SU-DHL-6 (cell line): Measurements from ENCODE around the gene PMP22.

Source experiments
- H2AFZ ChIP-seq: fragments of 200-600 bp; sonication (generic); 2 replicates; pipeline ENCODE4 v1.6.1; 2014; ENCODE audit warnings: low read depth, mild to moderate bottlenecking, moderate library complexity, mixed read lengths, antibody characterized with exemption, low read length; ENCODE audit not compliant: severe bottlenecking
- H3F3A ChIP-seq: fragments of 200-600 bp; shearing (Covaris generic); 2 replicates; pipeline ENCODE4 v1.6.0; 2016; ENCODE audit warnings: antibody characterized with exemption, mild to moderate bottlenecking; ENCODE audit not compliant: insufficient read depth
- H3K27ac ChIP-seq: fragments of 200-600 bp; sonication (generic); 2 replicates; pipeline ENCODE4 v1.5.1; 2016; ENCODE audit warnings: low read depth, mild to moderate bottlenecking, low read length, moderate library complexity, mixed read lengths
- H3K27me3 ChIP-seq: fragments of 200-600 bp; sonication (generic), shearing (Covaris generic); 2 replicates; pipeline ENCODE4 v1.6.0; 2014; ENCODE audit warnings: mild to moderate bottlenecking, low read length
- H3K36me3 ChIP-seq: fragments of 200-600 bp; sonication (generic); 2 replicates; pipeline ENCODE4 v1.6.1; 2014; ENCODE audit warnings: mild to moderate bottlenecking, low read length, mixed read lengths
- H3K4me2 ChIP-seq: fragments of 300-600, 200-600 bp; shearing (Covaris generic), sonication (generic); 2 replicates; pipeline ENCODE4 v1.6.0; 2014; ENCODE audit warnings: low read length, low read depth, mild to moderate bottlenecking; ENCODE audit not compliant: poor library complexity, severe bottlenecking
- H3K4me3 ChIP-seq: fragments of 200-600 bp; sonication (generic); 2 replicates; pipeline ENCODE4 v1.5.1; 2014; ENCODE audit warnings: antibody characterized with exemption, low read length, mild to moderate bottlenecking, mixed read lengths; ENCODE audit not compliant: insufficient read depth, poor library complexity, severe bottlenecking
- H3K79me2 ChIP-seq: fragments of 200-600 bp; sonication (generic); 2 replicates; pipeline ENCODE4 v1.6.1; 2014; ENCODE audit warnings: mild to moderate bottlenecking, low read length, moderate library complexity; ENCODE audit not compliant: insufficient read depth
- H3K9ac ChIP-seq: fragments of 200-600 bp; sonication (generic); 2 replicates; pipeline ENCODE4 v1.7.0; 2014; ENCODE audit warnings: mild to moderate bottlenecking, low read length
- H3K9me2 ChIP-seq: fragments of 200-600 bp; sonication (generic); replicated peaks from 2 replicates; pipeline ENCODE4 v1.6.1; 2014; ENCODE audit warnings: low read length; ENCODE audit not compliant: insufficient read depth
- H3K9me3 ChIP-seq: fragments of 200-600 bp; sonication (generic); 2 replicates; pipeline ENCODE4 v1.6.1; 2014; ENCODE audit warnings: low read length, mixed read lengths; ENCODE audit not compliant: insufficient read depth
- H4K20me1 ChIP-seq: fragments of 200-600 bp; sonication (generic); 2 replicates; pipeline ENCODE4 v1.6.1; 2014; ENCODE audit warnings: low read depth, mild to moderate bottlenecking, antibody characterized with exemption, low read length, moderate library complexity, mixed read lengths
- CTCF ChIP-seq: fragments of 200-600 bp; sonication (generic); IDR thresholded peaks from one replicate; pipeline ENCODE4 v1.5.1; 2017; ENCODE audit warnings: antibody characterized with exemption, mild to moderate bottlenecking, low read length, moderate library complexity; ENCODE audit not compliant: insufficient read depth, poor library complexity, severe bottlenecking
- EZH2phosphoT487 ChIP-seq: fragments of 200-600 bp; sonication (generic), shearing (Covaris generic); conservative IDR thresholded peaks from 2 replicates; pipeline ENCODE4 v1.6.1; 2018; ENCODE audit warnings: mild to moderate bottlenecking, antibody characterized with exemption, low read length, moderate library complexity, mixed read lengths

PMP22 gene

GRCh38 chr17:15238057-15238456 is 27.1 kb downstream of the PMP22 start:
- Histone ChIP-seq H3K9me2 (0 out of 2 replicates have a peak, but pooled peaks cover 4% of the 10 kb centered on the region), H4K20me1 (no peaks in the 10 kb centered on the region), H3K4me2 (no peak overlapping the region), H3K79me2 (no peaks in the 10 kb centered on the region), H3F3A (no peaks in the 10 kb centered on the region), H2AFZ (no peak overlapping the region), H3K36me3 (no peaks in the 10 kb centered on the region), H3K9ac (no peak overlapping the region), H3K9me3 (0 out of 2 replicates have a peak, but pooled peaks cover 5% of the 10 kb centered on the region), H3K27me3 (no peaks in the 10 kb centered on the region), H3K4me3 (no peak overlapping the region), H3K27ac (no peak overlapping the region)
- no peak for TF ChIP-seq EZH2phosphoT487
- no peak for TF ChIP-seq CTCF

GRCh38 chr17:15237106-15237425 is 28.1 kb downstream of the PMP22 start:
- Histone ChIP-seq H3K4me2 (no peak overlapping the region), H3K36me3 (no peaks in the 10 kb centered on the region), H3K9ac (no peak overlapping the region), H3K79me2 (no peaks in the 10 kb centered on the region), H4K20me1 (no peaks in the 10 kb centered on the region), H3K27me3 (no peaks in the 10 kb centered on the region), H2AFZ (no peak overlapping the region), H3K27ac (no peak overlapping the region), H3F3A (no peaks in the 10 kb centered on the region), H3K9me2 (0 out of 2 replicates have a peak, but pooled peaks cover 4% of the 10 kb centered on the region), H3K4me3 (no peak overlapping the region), H3K9me3 (no peaks in the 10 kb centered on the region)
- TF ChIP-seq EZH2phosphoT487 (no peak), CTCF (no peak)

GRCh38 chr17:15236281-15237105 is 28.6 kb downstream of the PMP22 start:
- no peak overlapping the region for H3K9ac ChIP-seq
- no peak overlapping the region for H2AFZ ChIP-seq
- no peaks in the 10 kb centered on the region for H3K27me3 ChIP-seq
- no peaks in the 10 kb centered on the region for H3K36me3 ChIP-seq
- H3K79me2 ChIP-seq: no peaks in the 10 kb centered on the region
- H3F3A ChIP-seq: no peaks in the 10 kb centered on the region
- H3K9me3 ChIP-seq: no peaks in the 10 kb centered on the region
- H3K4me3 ChIP-seq: no peak overlapping the region
- TF ChIP-seq CTCF (no peak), EZH2phosphoT487 (no peak)
- no peak overlapping the region for H3K4me2 ChIP-seq
- 0 out of 2 replicates have a peak, but pooled peaks cover 4% of the 10 kb centered on the region for H3K9me2 ChIP-seq
- H3K27ac ChIP-seq: no peak overlapping the region
- H4K20me1 ChIP-seq: no peaks in the 10 kb centered on the region
